DOHH2 (cell line): ENCODE results near the gene PITPNC1.
"Not testable (repeated sequence)": the region's sequence is repeated elsewhere in the genome, so short reads cannot be mapped to it uniquely, and the experiment has no call there.

Experiments
- H3F3A ChIP-seq: fragments of 200-600 bp; sonication (generic), shearing (Covaris generic); 2 replicates; pipeline ENCODE4 v1.6.0; 2016; ENCODE audit warnings: antibody characterized with exemption, mild to moderate bottlenecking; ENCODE audit not compliant: control insufficient read depth, insufficient read depth
- H3K27ac ChIP-seq: fragments of 200-600 bp; sonication (generic); 2 replicates; pipeline ENCODE4 v1.5.1; 2014; ENCODE audit warnings: low read depth, mild to moderate bottlenecking, low read length, moderate library complexity
- H3K27me3 ChIP-seq: fragments of 200-600 bp; sonication (generic); 2 replicates; pipeline ENCODE4 v1.6.1; 2014; ENCODE audit warnings: mild to moderate bottlenecking, low read length, mixed read lengths; ENCODE audit not compliant: control insufficient read depth
- H3K36me3 ChIP-seq: fragments of 200-600 bp; sonication (generic); 2 replicates; pipeline ENCODE4 v1.6.1; 2014; ENCODE audit warnings: mild to moderate bottlenecking, low read length, moderate library complexity, mixed read lengths; ENCODE audit not compliant: control insufficient read depth
- H3K4me1 ChIP-seq: fragments of 200-600 bp; sonication (generic); 2 replicates; pipeline ENCODE4 v1.6.1; 2014; ENCODE audit warnings: mild to moderate bottlenecking, low read length, mixed read lengths; ENCODE audit not compliant: control insufficient read depth
- H3K4me2 ChIP-seq: fragments of 200-600 bp; sonication (generic); 2 replicates; pipeline ENCODE4 v1.6.0; 2014; ENCODE audit warnings: mild to moderate bottlenecking, low read length, moderate library complexity
- H3K4me3 ChIP-seq: fragments of 200-600 bp; sonication (generic); 2 replicates; pipeline ENCODE4 v1.5.1; 2014; ENCODE audit warnings: mild to moderate bottlenecking, low read length, mixed read lengths
- H3K79me2 ChIP-seq: fragments of 200-600 bp; sonication (generic); 2 replicates; pipeline ENCODE4 v1.6.1; 2014; ENCODE audit warnings: mild to moderate bottlenecking, low read length, mixed read lengths; ENCODE audit not compliant: control insufficient read depth
- H3K9me2 ChIP-seq: fragments of 200-600 bp; sonication (generic); replicated peaks from 2 replicates; pipeline ENCODE4 v1.6.1; 2014; ENCODE audit warnings: mild to moderate bottlenecking, low read length, mixed read lengths; ENCODE audit not compliant: control insufficient read depth
- H3K9me3 ChIP-seq: fragments of 200-600 bp; sonication (generic); 2 replicates; pipeline ENCODE4 v1.6.1; 2014; ENCODE audit warnings: antibody characterized with exemption, low read length, mixed read lengths; ENCODE audit not compliant: control insufficient read depth, insufficient read depth
- H4K20me1 ChIP-seq: fragments of 200-600 bp; sonication (generic); 2 replicates; pipeline ENCODE4 v1.6.0; 2014; ENCODE audit warnings: low read depth, mild to moderate bottlenecking, antibody characterized with exemption, low read length, moderate library complexity; ENCODE audit not compliant: control insufficient read depth, insufficient read depth
- EZH2phosphoT487 ChIP-seq: fragments of 200-600 bp; sonication (generic); IDR thresholded peaks from 2 replicates; pipeline ENCODE4 v1.6.1; 2017; ENCODE audit warnings: borderline replicate concordance, mild to moderate bottlenecking, antibody characterized with exemption, low read length, moderate library complexity, mixed read lengths
- TF ChIP-seq, protein P1 (sequence below): fragments of 200-600 bp; sonication (generic); IDR thresholded peaks from one replicate; pipeline ENCODE4 v1.5.1; 2014; ENCODE audit warnings: antibody characterized with exemption, mild to moderate bottlenecking, low read depth, low read length; ENCODE audit not compliant: poor library complexity, severe bottlenecking

The PITPNC1 gene

DNA sequence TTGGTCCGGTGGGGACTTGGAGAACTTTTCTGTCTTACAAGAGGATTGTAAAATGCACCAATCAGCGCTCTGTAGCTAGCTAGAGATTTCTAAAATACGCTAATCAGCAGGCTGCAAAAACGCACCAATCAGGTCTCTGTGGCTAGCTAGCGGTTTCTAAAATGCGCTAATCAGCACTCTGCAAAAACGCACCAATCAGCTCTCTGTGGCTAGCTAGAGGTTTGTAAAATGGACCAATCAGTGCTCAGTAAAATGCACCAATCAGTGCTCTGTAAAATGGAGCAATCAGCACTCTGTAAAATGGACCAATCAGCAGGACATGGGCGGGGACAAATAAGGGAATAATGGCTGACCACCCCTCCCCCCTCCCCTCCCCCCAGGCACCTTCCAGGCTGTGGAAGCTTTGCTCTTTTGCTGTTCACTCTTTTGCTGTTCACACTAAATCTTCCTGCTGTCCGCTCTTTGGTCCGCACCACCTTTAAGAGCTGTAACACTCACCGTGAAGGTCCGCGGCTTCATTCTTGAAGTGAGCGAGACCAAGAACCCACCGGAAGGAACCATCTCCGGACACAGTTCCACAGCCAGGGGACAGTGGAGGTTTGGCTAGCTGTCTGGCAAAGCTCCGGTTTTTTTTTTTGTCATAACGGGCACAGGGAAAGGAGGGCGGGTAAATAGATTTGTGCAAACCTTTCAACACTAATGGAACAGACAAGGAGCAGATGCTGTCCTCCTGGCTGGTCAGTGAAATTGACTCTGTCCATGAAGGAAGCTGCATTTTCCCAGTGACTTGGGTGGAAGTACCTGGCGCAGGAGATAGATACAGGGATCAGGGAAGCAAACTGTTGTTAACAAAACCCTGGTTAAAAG, 8.3 kb downstream of the PITPNC1 start:
- H3K4me3 ChIP-seq = no peak overlapping the region
- no peaks in the 10 kb centered on the region for H3K9me3 ChIP-seq
- H3F3A ChIP-seq = peaks cover 1% of the 10 kb centered on the region; the same call in 1 of the 2 replicates
- no peaks in the 10 kb centered on the region for H3K36me3 ChIP-seq
- H4K20me1 ChIP-seq = no peaks in the 10 kb centered on the region
- TF ChIP-seq, protein P1, sequence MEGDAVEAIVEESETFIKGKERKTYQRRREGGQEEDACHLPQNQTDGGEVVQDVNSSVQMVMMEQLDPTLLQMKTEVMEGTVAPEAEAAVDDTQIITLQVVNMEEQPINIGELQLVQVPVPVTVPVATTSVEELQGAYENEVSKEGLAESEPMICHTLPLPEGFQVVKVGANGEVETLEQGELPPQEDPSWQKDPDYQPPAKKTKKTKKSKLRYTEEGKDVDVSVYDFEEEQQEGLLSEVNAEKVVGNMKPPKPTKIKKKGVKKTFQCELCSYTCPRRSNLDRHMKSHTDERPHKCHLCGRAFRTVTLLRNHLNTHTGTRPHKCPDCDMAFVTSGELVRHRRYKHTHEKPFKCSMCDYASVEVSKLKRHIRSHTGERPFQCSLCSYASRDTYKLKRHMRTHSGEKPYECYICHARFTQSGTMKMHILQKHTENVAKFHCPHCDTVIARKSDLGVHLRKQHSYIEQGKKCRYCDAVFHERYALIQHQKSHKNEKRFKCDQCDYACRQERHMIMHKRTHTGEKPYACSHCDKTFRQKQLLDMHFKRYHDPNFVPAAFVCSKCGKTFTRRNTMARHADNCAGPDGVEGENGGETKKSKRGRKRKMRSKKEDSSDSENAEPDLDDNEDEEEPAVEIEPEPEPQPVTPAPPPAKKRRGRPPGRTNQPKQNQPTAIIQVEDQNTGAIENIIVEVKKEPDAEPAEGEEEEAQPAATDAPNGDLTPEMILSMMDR = no peak
- no peak for TF ChIP-seq EZH2phosphoT487
- H3K27ac ChIP-seq = no peak overlapping the region
- no peak overlapping the region for H3K4me2 ChIP-seq
- peaks cover 33% of the 10 kb centered on the region for H3K4me1 ChIP-seq
- H3K27me3 ChIP-seq = no peaks in the 10 kb centered on the region
- H3K9me2 ChIP-seq = no peaks in the 10 kb centered on the region
- peaks cover 34% of the 10 kb centered on the region for H3K79me2 ChIP-seq

DNA sequence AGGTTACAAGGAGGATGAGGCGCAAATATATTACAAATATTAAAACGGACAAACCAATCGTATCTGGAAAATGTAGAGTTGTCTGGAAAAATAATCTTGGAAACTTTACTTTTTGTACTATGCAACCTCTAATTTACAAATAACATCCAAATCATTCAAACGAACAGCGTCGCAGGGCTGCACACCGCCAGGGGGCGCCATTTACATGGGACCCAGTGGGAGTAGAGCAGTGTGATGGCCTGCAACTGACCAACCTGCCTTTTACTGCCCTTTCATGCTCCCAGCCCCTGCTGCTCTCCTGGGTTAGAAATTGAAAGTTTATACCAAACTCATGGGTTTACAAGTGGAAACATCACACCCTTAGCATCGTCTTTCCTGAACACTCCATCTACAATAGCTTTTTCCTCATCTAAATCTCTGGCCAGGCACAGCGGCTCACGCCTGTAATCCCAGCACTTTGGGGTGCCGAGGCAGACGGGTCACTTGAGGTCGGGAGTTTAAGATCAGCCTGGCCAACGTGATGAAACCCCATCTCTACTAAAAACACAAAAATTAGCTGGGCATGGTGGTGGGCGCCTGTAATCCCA, 10.0 kb downstream of the PITPNC1 start:
- no peaks in the 10 kb centered on the region for H3F3A ChIP-seq
- no peak for TF ChIP-seq EZH2phosphoT487
- TF ChIP-seq, protein P1 = peak; percentile 93
- H3K4me2 ChIP-seq = no peak overlapping the region
- H3K4me1 ChIP-seq = peaks cover 44% of the 10 kb centered on the region
- no peak overlapping the region for H3K27ac ChIP-seq
- no peaks in the 10 kb centered on the region for H3K36me3 ChIP-seq
- H3K27me3 ChIP-seq = no peaks in the 10 kb centered on the region
- no peaks in the 10 kb centered on the region for H3K9me2 ChIP-seq
- H3K79me2 ChIP-seq = peaks cover 40% of the 10 kb centered on the region
- H3K4me3 ChIP-seq = no peak overlapping the region
- no peaks in the 10 kb centered on the region for H3K9me3 ChIP-seq
- H4K20me1 ChIP-seq = no peaks in the 10 kb centered on the region

DNA sequence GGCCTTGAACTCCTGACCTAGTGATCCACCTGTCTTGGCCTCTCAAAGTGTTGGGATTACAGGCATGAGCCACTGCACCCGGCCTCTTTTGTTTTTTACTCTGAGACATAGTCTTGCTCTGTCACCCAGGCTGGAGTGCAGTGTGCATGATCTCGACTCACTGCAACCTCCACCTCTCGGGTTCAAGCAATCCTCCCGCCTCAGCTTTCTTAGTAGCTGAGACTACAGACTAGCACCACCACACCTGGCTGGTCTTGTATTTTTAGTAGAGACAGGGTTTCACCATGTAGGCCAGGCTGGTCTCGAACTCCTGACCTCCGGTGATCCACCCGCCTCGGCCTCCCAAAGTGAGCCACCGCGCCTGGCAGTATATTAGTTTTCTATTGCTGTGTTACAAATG, 11.5 kb downstream of the PITPNC1 start:
- not testable (repeated sequence) for H3K9me2 ChIP-seq, H3K9me3 ChIP-seq, H3K27me3 ChIP-seq, H3K36me3 ChIP-seq, H4K20me1 ChIP-seq, H3K27ac ChIP-seq, H3K4me3 ChIP-seq, H3K4me2 ChIP-seq, H3F3A ChIP-seq
- peaks cover 49% of the 10 kb centered on the region for H3K4me1 ChIP-seq
- H3K79me2 ChIP-seq = peaks cover 38% of the 10 kb centered on the region

DNA sequence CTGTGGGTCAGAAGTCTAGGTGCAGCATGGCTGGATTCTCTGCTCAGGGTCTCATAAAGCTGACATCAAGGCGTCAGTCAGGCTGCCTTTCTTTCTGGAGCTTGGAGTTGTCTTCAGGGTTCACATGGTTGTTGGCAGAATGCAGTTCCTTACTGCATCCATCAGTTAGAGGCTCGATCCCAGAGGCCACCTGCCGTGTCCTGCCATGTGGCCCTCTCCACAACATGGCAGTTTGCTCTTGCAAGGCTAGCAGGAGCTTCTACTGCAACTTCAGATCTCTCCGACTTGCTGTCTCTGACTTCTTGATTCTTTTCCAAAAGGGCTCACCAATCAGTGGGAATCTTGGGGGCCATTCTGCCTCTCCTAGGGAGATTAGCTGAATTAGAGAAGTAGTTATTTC, 11.9 kb downstream of the PITPNC1 start:
- Histone ChIP-seq H4K20me1 (no peaks in the 10 kb centered on the region), H3K27ac (no peak overlapping the region), H3K4me3 (no peak overlapping the region)

More for the DNA sequence above, 11.9 kb downstream of the PITPNC1 start:
- Histone ChIP-seq H3K27me3 (no peaks in the 10 kb centered on the region), H3K79me2 (peaks cover 35% of the 10 kb centered on the region), H3K36me3 (no peaks in the 10 kb centered on the region), H3K9me3 (no peaks in the 10 kb centered on the region), H3K9me2 (no peaks in the 10 kb centered on the region), H3K4me1 (peaks cover 47% of the 10 kb centered on the region), H3K4me2 (no peak overlapping the region), H3F3A (no peaks in the 10 kb centered on the region)
- no peak for TF ChIP-seq EZH2phosphoT487
- TF ChIP-seq, protein P1 = no peak
